HG03439 (cell line): ENCODE measurements around the gene RHAG.

ENCODE experiments used
- ATAC-seq: cut with Tn5 transposase; IDR thresholded peaks from one replicate; pipeline ENCODE4 v1.9.1; 2021; ENCODE audit warnings: mild to moderate bottlenecking, moderate library complexity; ENCODE audit not compliant: unreplicated experiment

The RHAG gene

DNA sequence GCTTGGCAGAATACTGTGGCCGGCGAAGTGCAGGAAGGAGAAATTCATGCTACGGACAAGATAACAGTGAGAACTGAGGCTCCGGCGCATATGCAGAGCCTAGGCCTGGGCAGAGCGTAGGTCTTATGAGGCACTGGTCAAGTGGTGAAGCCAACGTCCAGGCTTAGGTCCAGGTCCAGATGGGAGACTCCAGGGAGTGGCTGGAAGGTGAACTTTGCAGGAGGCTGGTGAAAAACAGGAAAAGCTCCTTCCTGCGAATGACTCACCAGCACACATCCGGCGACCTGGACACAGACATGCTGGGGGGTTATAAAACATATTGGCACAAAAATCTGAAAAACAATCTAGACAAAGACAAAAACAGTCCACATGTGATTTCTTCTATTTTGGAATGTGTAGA lies 70.8 kb downstream of the RHAG start:
- ATAC-seq = no peak

DNA sequence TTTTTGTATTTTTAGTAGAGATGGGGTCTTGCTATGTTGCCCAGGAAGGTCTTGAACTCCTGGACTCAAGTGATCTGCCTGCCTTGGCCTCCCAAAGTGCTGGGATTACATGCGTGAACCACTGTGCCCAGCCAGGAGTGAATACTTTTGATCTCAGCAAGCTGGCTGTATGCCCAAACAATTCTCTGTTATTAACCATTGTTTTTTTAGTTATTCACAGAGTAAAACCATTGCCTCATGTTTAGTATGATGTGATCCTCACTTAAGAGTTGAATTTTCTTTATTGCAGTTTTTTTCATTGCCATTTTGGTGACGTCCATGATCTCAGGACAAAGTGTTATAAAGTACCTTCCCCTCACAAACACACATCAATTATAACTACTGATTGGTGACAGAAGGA lies 71.4 kb downstream of the RHAG start:
- ATAC-seq = no peak

DNA sequence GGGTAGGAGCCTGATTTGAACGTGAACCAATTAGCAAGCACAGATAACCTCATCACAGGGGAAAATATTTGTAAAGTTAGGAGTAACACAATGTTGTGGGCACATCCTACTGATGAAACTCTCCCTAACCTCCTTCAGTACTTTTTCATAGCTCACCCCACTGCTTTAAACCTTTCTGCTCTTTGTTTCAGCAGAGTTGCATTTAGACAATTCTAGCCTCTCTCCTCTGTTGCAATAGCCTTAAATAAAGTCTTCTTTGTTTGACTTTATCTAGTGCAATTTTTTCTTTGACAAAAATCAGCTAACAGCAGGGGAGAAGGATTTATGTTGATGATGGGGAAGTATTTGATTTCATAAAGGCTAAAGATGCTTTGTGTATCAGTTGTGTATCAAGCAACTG lies 72.1 kb downstream of the RHAG start:
- no peak for ATAC-seq

DNA sequence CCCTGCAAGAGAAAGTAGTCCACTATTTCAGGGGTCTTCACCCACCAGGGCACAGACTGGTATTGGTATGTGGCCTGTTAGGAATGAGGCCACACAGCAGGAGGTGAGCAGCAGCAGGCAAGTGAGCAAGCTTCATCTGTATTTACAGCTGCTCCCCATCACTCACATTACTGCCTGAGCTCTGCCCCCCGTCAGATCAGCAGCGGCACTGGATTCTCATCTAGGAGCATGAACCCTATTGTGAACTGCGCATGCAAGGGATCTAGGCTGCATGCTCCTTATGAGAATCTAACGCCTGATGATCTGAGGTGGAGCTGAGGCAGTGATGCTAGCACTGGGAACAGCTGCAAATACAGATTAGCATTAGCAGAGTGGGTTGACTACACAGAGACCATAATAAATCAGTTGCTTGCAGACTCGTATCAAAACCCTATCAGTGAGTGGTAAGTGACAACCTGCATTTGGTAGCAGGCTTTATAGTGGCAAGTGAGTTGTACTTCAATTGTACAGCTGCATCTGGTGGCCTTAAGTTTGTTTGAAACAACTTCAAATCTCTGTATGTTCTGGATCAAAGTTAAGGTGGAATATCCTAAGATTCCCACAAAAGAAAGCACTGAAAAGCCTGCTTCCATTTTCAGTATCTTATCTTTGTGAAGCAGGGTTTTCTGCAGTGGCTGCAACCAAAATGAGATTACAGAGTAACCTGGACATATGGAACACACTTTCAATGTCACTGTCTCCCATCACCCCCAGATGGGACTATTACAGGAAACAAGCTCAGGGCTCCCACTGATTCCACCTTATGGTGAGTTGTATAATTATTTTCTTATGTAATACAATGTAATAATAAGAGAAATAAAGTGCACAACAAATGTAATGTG lies 73.4 kb downstream of the RHAG start:
- ATAC-seq = no peak

DNA sequence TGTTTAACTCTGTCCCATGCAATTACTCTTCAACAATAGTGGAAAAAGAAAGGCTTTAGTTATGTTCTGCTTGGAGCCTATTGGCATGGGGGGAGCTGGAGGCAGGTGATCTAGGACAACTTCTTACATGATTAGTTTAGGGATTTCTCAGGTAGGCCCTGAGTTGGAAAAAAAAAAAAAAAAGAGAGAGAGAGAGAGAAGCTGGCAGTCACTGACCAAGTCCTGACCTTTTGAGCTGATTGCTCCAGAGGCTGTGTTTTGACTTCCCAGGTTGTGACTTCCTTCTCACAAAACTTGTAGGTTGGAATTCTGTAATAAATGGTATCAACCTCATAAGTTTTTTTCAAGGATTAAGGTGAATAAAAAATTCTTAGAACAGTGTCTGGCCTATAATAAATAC lies 78.4 kb downstream of the RHAG start:
- ATAC-seq = no peak

DNA sequence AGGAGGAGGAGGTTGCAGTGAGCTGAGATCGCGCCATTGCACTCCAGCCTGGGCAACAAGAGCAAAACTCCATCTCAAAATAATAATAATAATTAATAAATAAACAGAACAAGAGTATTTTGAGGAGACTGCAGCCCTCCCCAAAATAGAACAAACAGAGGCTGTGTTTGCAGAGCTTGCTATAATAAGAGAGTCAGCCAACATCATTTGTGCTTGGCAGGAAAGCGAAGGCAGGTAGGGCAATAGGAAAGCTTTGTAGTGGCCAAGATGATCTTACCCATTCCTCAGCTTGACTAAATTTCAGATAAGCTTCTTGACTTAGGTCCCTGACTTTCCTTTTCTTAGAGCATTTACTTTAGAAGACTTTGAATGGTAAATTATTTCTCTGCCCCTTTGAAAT lies 79.5 kb downstream of the RHAG start:
- no peak for ATAC-seq

DNA sequence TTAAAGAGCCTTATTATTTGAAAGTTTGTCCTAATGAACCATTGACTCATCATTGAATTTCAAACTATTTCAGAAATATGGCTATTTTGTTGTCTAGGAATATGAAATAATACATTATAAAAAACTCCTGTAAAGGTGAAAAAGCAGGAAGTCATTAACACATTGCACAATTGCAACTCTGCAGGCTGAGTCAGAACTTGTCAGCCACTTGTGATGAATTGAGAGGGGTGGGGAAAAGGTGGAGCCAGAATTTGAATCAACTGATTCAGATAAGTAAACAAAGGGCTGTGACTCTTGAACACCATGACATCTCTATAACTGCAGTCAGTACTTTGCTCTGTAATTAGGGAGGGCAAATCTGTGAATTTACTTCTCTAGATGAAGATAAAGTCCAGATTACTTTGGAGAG lies 80.2 kb downstream of the RHAG start:
- no peak for ATAC-seq

DNA sequence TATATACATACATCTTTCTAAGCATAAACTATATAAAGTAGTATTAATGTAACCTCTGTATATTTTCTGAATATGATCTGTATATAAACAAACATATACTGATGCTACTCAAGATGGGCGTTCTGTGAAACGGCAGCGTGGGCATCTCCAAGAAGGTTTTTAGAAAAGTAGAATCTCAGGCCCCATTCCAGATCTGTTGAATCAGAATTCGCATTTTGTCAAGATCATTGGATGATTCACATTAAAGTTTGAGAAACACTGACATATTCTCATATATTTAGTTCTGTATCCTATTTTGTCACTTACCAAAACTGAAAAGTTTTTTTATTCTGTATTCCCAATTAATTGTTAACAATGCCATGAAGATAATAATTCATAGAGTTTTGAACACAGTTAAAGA lies 80.7 kb downstream of the RHAG start:
- no peak for ATAC-seq
